Activated CD4-positive, CD25-positive, alpha-beta regulatory T cell treated with anti-CD3 and anti-CD28 coated beads, Interleukin-2, amount 50 U/mL, for 72 hours (primary cell): ENCODE results near the gene DDC.

Source experiments
- DNase-seq: peaks from one replicate; pipeline ENCODE4 v3.0.0; 2021

The DDC gene, protein sequence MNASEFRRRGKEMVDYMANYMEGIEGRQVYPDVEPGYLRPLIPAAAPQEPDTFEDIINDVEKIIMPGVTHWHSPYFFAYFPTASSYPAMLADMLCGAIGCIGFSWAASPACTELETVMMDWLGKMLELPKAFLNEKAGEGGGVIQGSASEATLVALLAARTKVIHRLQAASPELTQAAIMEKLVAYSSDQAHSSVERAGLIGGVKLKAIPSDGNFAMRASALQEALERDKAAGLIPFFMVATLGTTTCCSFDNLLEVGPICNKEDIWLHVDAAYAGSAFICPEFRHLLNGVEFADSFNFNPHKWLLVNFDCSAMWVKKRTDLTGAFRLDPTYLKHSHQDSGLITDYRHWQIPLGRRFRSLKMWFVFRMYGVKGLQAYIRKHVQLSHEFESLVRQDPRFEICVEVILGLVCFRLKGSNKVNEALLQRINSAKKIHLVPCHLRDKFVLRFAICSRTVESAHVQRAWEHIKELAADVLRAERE

GRCh38 chr7:50564640-50565558 is at the start of gene DDC:
TSS of gene DDC (minus strand) at chr7:50565405. CDS start at chr7:50544085, 21,320 bp downstream.
- no peak for DNase-seq

GRCh38 chr7:50613473-50613872 is 48.3 kb upstream of the DDC start:
- DNase-seq, result no peak

DNA sequence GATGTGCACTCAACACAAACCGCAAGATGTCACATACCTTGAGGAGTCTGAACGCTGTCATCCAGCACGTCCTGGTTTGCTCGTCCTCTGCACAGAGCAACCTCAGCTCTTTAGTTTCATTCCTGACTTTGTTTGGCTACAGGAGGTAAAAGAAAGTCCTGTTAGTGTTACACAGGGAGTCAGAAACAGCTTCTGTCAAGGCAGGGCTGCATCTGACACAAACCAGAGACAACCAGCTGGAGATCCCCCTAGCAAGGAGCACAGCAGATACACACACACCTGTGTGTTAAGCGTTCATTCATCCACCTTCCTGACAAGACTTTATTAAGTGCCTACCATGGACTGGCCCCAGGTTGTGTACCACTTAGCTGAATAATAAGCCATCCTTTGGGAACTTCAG is 47.5 kb upstream of the DDC start:
- no peak for DNase-seq

DNA sequence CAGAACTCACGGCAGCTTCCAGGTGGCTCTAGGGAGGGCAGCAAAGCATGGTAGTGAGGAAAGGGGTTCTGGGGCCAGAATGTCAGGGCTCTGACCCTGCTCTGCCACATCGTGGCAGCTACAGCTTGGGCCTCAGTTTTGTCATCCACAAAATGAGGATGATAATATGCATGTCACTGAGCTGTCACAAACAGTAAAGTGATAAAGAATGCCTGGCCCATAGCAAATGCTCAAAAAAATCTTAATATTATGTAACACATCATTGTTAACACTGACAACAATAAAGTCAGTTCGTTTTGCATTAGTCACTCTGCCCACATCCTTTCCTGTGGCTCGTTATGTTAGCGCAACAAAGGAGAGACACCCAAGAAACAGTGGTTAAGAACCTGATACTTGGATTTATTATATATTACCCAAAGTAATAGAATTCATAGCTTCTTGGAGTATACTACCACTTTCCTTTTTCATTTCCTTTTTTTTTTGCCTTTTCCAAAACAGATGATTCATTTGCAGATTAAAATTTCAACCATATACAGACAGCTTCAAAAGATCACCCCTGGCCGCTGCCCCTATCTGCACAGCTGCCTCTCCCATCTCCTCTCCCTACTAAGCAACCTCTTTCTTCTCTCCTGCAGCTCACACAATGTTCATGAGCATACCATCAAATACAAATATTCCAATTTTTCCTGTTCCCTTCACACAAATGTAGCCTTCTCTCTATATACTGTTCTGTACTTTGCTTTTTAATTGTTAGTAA is 45.5 kb upstream of the DDC start:
- no peak for DNase-seq

DNA sequence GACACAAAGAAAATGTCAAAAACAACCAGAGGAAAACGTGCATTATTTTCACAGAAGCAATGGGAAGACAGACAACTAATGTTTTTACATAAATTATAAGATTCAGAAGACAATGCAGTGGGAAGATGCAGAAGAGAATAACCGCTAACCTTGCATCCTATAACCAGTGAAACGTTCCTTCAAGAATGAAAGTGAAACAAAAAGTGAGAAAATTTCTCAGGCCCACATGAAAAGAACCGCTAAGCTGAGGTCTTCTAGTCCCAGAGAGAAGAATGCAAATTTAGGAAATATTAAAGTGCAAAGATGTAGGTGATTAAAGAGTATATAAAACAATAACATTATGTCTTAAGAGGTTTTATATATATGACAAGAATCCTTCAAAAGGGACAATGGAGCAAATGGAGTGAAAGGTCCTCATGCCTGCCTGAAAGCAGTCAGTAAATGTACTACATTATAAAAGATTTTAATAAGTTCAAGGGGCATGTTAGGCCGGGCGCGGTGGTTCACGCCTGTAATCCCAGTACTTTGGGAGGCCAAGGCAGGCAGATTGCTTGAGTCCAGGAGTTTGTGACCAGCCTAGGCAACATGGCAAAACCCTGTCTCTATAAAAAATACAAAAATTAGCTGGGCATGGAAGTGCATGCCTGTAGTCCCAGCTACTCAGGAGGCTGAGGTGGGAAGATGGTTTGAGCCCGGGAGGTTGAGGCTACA is 43.1 kb upstream of the DDC start:
- no peak for DNase-seq

DNA sequence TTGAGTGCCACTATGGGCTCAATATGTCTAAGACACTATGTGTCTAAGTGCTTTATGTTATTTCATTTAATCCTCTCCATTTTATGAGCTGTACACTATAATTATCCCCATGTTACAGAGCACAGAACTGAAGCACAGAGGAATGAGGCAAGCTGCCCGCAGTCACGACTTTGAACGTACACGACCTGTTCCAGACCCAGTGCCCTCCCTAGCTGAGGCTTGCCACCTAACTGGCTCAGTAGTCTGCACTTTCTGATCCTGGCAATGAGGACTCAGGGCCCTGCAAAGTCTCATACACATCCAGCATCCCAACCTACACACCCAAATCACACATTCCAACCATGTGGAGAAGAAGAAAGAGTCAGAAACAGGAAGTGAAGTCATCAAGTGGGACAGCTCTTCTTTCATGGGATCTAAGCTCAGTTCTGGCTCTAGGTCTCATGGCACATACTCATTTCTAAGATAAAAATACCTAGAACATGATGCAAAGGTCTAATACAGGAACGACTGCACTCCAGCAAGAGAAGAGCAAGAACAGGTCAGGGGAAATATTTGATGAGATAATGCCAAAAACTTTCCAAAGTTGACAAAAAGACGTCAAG is 42.4 kb upstream of the DDC start:
- DNase-seq, result no peak

DNA sequence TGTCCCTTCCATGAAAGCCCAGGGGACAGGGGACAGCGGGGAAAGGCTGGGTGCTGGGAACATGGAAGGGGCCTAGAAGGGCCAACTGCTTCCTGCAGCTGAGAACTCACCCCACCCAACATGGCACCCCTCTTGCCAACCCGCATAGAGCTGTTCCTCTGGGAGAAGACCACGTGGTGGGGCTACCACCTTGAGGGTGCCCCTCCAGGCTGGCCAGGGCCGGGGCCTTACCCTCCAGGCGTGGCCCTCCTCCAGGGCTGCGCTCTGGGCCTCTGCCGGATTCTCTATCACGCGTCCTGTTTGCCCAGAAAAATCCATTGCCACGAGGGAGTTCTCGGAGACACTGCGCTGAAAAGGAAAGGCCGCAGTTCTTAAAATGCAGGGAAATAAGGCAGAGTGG is 39.9 kb upstream of the DDC start:
- no peak for DNase-seq

DNA sequence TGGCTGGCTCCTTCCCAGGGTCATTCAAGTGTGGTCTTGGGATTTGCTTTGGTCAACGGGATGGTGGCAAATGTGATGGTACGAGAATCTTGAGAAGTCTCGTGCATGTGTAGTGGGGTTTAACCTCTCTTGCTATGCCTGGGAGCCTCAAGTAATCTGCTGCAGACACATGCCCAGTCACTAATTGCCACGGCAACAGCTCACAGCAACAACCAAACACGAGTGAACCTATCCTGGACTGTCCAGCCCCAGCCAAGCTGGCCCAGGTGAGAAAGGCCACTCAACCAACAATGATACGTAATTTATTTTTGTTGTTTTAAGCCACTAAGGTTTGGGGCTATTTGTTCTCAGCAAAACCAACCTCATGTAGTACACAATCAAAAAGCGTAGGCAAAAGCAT is 38.1 kb upstream of the DDC start:
- no peak for DNase-seq

- no peak for DNase-seq
These were observed 34.2 kb upstream of the DDC start for GRCh38 chr7:50599385-50599784.

GRCh38 chr7:50598460-50599343 is 33.5 kb upstream of the DDC start:
- no peak for DNase-seq

GRCh38 chr7:50596484-50596883 is 31.3 kb upstream of the DDC start:
- DNase-seq, result no peak

- no peak for DNase-seq
These were observed 30.4 kb upstream of the DDC start for GRCh38 chr7:50595491-50596102.

GRCh38 chr7:50594734-50595485 is 29.7 kb upstream of the DDC start:
- DNase-seq, result no peak

DNA sequence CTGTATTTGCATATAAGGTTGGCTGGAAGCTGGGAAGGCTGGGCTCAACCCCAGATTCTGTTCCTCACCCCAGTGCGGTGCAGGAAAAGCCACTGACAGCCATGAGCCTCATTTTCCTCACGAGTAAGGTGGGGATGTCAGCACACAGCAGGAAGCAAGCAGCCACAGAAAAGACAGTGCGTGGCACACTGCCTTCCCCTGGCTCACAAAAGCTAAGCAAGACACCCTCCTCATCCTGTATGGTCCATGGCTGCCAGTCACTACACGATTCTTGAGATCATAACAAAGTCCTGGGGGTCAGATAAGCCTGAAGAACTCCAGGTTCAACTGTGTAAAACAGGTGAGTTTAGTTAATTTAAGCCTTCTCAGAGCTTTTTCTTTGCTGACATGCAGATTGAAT is 28.9 kb upstream of the DDC start:
- DNase-seq, result no peak

DNA sequence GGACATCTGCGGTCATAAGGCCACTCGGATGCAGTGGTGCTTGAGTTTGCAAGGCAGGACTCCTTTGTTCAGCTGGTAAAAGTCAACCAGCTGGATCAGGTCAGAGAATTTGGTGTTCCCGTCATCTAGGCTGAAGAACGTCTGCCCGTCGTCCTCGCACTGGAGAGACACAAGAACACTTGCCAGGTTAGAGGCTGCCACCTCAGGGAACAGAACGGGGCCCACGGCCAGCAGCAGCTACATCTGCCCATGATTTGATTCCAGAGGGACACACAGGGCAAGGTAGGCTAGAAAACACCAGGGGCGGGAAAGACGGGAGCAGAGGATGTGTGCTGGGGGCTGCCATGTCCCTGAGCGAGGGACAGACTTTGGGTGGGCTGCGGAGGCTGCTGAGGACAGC is 27.7 kb upstream of the DDC start:
- DNase-seq, result no peak

DNA sequence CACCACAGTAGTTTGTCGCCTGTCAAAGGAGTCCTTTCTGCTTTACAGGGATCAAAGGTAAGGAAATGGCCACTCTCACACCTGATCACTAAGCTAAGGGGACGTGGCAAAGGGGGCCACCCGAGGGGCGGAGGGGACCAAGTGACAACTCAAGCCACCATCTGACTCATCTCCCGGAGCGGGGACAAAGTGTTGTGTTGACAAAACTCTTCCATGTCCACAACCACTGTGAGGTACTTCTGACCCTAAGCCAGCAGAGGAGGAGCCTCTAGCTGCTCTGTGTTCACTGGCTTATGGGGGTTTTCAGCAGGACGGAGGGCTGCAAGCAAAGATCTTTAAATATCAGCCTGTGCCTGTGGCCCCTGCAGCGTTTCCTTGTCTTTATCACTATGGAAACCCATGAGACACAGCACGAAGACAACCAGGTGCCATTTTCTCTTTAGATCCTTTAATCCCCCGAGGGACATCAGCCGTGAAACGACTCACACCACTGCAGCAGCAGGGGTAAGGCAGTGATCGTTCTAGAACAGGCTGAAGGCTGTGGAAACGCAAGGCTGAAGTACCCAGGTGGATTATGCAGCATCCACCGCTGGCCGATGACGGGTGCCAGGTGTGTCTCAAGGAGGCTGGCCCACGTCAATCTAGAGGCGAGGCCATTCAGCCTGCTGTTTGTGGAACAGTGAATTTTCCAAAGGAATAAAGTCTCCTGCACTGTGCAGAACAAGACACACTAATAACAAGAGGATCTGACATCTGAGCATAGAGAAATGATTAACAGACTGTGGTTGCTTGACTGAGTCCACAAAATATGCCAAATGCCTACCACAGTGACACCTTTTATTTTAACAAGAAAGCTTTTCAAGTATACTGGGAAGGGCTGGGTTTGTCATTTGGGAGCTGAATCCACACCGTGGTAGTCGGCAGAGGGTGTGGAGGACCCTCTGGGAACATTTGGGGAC is 26.6 kb upstream of the DDC start:
- no peak for DNase-seq

DNA sequence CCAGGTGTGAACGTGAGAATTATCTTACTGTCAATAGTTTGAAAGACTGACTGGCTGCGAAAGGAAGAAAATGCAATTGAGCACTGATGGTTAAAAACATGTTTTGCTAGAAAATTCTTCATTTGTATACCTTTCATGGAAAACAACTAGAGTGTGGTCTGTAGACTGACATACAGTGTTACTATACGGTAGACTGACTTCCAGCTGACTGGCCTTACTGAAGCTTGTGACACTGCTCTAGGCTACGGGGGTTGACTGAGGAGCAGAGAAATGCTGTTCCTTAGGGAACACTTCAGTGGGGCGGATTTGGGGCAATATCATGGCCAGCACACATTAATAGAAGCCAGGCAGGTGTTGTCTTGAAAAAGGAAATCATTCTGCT is 25.9 kb upstream of the DDC start:
- DNase-seq, result no peak

- DNase-seq, result no peak
These were observed 25.3 kb upstream of the DDC start for GRCh38 chr7:50590535-50590934.

- DNase-seq, result no peak
These were observed 24.2 kb upstream of the DDC start for GRCh38 chr7:50589364-50589763.
